GM18498 (cell line): ENCODE data around the gene WWTR1.

Experiments
- ATAC-seq: cut with Tn5 transposase; IDR thresholded peaks from one replicate; pipeline ENCODE4 v1.9.1; 2021; ENCODE audit warnings: mild to moderate bottlenecking, moderate library complexity; ENCODE audit not compliant: unreplicated experiment

The WWTR1 gene

DNA sequence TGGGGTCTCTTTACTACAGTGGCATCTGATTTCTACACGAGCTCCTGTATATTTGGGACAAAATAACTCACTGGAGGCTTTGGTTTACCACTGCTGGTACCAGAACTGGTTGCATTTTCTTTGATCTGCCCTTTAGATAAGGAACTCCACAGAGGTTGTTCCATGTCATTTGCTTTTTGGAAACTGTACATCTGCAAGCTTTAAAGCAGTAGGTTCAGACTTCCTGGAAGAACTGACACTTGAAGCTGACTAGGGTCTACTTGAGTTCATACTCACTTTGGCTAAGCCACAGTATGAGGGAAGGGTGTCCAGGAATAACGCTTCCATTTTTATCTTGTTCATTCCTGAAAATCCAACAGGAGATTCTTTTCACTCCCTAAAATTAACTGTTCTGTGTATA, 86.4 kb downstream of the WWTR1 start:
- no peak for ATAC-seq

DNA sequence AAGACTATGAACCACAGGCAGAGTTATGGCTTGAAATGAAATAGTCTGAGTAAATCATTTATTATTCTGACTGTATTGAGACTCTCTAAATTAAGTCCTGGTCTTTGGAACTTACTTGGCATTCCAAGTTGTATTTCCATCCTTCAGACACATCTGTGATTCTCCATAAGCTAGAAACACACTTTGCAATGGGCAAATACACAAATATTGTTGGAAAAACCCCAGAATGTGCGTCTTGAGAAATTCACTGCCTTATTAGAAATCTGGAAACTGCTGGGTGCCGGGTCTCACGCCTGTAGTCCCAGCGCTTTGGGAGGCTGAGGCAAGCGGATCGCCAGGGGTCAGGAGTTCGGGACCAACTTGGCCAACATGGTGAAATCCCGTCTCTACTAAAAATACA, 87.8 kb downstream of the WWTR1 start:
- no peak for ATAC-seq

GRCh38 chr3:149567381-149567780, 90.4 kb downstream of the WWTR1 start:
- ATAC-seq: no peak

GRCh38 chr3:149566292-149566975, 91.4 kb downstream of the WWTR1 start:
- no peak for ATAC-seq

DNA sequence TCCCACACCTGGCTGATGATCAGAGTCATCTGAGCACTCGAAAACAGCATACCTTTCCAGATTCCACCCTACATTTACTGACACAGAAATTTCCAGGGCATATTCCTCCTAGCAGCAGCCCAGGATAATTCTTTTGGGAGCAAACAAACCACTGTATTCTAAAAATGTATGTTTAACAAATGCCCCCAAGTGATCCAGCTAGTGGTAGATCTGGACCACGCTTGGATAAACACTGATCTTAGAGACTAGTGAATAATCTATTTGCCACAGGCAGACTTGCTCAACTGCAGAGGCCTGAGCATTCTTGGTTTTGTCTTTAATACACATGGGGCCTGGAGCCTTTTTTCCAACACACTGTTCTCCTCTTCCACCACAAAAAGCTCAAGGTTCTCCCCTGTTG, 93.7 kb downstream of the WWTR1 start:
- ATAC-seq: no peak

DNA sequence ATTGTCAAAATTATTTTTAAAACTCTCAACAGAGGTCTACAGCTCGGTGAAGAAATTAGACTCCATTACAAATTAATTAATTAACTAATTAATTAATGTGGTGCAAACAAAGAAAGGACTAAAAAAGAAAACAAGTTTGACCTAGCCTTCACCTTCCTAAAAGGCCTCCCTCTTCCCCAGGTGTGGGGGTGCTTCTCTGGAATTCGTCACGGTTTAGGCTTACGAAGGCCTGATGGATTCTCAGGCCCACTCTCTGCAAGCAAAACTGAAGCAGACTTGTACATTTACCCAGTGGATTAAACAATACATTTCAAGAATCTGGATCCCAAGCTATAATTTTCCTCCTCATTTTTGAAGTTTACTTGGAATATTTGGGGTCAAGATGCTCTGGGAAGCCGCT, 94.7 kb downstream of the WWTR1 start:
- no peak for ATAC-seq

DNA sequence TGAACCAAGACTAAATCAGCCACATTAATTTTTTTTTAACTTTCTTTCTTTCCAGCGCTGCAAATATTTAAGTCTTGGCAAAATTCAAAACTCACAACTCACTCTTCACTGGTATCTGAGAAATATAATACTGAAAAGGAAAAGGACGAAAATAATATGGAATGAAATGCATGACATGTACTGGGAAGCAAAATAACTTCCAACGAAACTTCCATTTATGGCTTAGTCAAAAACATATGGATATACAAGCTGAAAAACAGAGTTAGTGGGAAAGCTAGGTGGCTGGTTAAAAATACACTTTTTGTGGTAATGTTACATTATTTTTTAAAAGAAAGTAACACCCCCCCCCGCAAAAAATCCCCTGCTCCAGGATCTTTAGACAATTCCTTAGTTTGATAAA, 97.2 kb downstream of the WWTR1 start:
- no peak for ATAC-seq

DNA sequence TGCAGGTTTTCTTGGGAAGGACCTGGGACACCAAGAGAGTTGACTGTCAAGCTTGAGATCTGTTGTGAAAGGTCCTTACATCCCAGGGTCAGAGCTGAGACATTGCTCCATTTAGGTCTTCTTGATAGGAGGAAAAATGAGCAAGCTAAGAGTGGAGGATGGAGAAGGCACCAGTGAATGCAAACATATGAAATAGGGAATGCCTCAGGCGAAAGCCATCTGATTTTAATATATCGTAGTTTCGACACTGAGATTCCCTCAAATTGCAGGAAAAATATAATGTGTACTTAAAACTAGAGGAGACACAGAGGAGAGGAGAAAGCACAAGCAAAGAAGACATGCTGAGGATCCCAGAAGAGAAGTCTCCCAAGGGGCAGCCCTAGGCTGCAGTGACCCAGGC, 97.8 kb downstream of the WWTR1 start:
- ATAC-seq: no peak

DNA sequence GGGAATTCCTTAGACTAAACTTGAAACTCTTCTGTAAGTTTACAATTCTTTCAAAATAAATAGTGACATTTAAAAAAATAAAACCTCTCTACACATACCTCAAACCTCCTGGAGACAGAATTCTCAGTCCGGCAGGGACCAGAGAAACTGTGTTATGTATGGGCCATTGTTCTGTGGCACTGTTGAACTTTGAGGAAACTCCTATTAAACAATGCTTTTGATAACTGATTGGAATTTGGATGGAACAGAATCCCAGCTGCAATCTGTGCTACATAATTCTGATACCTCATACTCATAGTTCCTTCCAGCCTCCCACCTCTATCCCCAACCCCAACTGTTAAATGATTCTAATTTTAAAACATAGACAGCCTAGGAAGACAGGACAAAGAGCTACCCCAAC, 98.3 kb downstream of the WWTR1 start:
- ATAC-seq: no peak

DNA sequence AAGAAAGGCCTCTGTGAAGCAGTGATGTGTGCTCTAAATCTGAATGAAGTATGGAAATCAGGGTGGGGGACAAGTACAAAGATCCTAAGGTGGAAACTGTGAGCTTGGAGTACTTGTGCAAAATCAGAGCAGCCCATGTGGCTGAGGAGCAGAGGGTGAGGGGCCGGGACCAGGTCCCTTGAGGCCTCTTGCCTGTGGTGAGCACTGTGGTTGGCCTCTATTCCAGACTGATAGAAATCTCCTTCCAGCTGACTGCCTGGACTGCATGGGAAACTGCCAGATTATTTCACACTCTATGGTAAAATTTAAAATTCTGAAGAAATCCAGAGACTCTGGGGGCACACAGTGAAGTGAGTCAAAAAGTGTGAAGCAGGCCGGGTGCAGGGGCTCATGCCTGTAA, 101.9 kb downstream of the WWTR1 start:
- ATAC-seq: no peak

GRCh38 chr3:149554826-149555225, 103.0 kb downstream of the WWTR1 start:
- no peak for ATAC-seq

GRCh38 chr3:149553781-149554451, 103.9 kb downstream of the WWTR1 start:
- ATAC-seq: no peak

DNA sequence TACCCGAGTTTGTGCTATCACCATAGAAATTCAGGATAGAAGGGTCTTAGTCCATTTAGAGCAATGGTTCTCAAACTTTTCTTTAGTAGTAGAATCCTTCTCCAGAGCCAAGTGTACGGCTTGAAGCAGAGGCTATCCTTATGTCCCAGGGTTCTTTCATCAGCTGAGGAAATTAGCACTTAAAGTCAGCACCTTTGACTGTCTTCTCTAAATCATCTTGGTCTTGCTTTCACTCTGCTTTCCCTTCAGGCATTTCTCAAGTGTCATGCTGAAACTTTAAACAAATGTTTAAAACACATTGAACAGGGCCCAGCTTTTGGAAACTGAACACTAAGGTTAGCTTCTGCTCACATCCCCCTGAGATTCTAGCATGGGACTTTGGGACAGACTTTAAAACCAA, 105.1 kb downstream of the WWTR1 start:
- ATAC-seq: no peak

- no peak for ATAC-seq
Measured at GRCh38 chr3:149551500-149551899, 106.3 kb downstream of the WWTR1 start.

- ATAC-seq: no peak
Measured at GRCh38 chr3:149548669-149549065, 109.2 kb downstream of the WWTR1 start.

DNA sequence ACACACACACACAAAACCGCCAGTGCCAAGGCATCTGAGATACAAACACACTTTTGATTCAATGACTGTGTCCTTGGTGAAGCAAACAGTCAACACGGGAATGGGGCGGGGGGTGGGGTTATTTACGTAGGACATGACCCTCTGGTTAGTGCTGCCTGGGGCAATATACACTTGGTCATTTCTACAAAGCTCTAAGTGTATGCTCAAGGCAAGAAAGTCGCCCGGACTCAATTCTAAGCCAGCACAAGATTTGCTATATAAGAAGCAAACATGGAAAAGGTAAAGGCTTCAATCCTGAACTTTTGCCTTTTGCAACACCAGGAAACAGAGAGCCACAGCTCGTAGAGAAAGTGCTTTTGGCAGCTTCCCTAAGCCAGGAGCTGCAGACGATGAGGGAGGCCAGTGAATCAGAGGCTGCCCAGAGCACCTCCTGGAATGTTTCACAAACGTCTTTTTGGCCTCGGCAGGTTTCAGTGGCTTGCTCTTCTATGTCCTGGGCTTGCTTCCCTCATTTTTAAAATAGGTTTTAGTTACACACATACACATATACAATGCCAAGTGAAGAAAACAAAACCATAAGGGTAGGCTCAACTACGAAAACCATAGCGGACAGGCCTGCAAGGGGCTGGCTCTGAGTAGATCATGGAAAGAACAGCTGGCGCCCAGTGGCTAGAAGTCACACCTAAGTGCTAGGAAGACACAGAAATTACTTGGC, 109.7 kb downstream of the WWTR1 start:
- no peak for ATAC-seq

GRCh38 chr3:149547413-149547812, 110.4 kb downstream of the WWTR1 start:
- ATAC-seq: no peak

DNA sequence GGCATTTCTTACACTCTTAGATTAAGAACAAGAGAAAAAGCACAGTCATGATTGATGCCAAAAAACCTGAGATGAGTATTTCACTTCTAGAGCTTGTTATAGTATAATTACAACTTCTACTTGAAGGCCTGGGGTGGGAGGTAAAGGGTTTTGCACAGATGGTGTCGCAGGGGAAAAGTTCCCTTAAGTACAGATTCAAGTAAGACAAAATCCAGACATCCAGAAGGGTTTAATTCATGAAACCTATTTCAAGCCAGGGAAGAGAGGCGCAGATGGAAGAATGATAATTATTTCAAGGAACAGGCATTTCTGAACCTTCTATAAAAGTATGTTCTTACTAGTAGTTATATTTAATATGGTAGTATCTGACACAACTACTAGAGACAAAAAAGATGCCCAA, 112.8 kb downstream of the WWTR1 start:
- no peak for ATAC-seq

DNA sequence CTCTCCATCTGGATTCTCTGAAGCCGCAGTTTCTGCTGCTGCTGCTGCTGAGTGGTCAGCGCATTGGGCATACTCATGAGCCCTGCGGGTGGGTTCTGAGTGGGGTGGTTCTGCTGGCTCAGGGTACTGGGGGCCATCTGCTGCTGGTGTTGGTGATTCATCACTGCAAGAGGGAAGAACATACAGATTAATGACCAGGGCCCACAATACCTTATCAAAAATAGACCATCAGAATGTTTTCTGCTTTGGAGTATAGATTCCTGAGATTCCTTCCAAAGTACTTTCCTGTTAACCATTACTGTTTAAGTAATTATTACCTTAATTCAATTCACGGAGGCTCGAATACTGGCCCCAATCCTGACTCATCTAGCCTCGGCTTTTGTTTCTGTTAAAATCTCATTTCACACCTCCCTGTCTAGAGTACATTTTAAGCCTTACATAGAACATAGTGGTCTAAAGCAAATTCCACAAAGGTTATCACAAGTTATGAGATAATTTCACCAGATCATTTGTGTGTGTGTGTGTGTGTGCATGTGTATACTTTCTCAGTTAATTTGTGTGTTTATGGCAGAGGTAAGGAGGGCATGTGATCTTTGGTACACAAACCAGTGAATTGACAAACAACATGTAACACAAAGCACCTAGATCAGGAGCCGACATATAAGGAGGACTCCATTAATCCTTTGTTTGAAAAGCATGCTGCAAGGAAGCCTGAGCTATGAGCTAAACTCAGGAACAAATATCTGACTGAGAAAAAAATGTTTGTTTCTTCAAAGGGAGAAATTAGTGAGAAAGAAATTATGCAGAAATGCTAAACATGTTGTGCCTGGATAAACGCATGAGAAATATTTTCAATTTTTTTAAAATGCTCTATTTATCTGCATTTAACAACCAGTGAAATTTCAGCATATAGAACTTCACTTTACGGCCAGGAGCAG, 115.2 kb downstream of the WWTR1 start:
- no peak for ATAC-seq

DNA sequence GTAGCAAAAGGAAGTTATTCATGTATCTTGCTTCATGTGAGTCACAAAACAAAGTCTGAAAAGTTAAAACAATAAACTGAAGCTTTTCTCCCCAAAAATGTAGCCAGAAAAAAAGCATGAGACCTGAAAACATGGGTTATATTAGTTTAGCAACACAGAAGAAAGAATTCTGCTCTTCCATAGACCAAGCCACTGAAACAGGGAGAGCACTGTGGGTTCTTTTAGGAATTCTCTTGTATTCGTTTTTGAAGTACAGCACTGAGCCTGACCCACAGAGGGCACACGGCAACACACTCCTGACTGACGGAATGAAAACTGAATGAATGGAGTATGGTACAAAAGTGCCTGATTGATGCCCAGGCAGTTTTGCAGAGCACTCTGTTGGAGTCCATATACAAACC, 116.7 kb downstream of the WWTR1 start:
- no peak for ATAC-seq

GRCh38 chr3:149538371-149538770, 119.5 kb downstream of the WWTR1 start:
- ATAC-seq: no peak
